Smooth muscle cell (in vitro differentiated cells): ENCODE results near the gene DQX1. TPM values are rescaled to one million over a fixed set of nuclear protein-coding genes. Genes with fewer than 3 reads are reported as not detected.

ENCODE experiments used
- DNase-seq: peaks from one replicate; lab custom pipeline; 2025; ENCODE audit not compliant: unreplicated experiment; lab: John Stamatoyannopoulos, UW
- H2AFZ ChIP-seq: fragments of 200-600 bp; sonication (generic); 2 replicates; pipeline ENCODE4 v1.6.0; 2016; ENCODE audit warnings: antibody characterized with exemption, low read depth, mild to moderate bottlenecking
- H3F3A ChIP-seq: fragments of 200-600 bp; sonication (generic); 2 replicates; pipeline ENCODE4 v1.6.0; 2017; ENCODE audit warnings: antibody characterized with exemption, low read depth
- H3K27ac ChIP-seq: fragments of 200-600 bp; sonication (generic); 2 replicates; pipeline ENCODE4 v1.5.1; 2016; ENCODE audit warnings: low read depth, mild to moderate bottlenecking
- H3K27me3 ChIP-seq: fragments of 200-600 bp; sonication (generic); 2 replicates; pipeline ENCODE4 v1.6.1; 2016; ENCODE audit warnings: low read depth, mild to moderate bottlenecking
- H3K36me3 ChIP-seq: fragments of 200-600 bp; sonication (generic); 2 replicates; pipeline ENCODE4 v1.5.1; 2016; ENCODE audit warnings: low read depth
- H3K4me1 ChIP-seq: fragments of 200-600 bp; sonication (generic); 2 replicates; pipeline ENCODE4 v1.5.1; 2016; ENCODE audit warnings: low read depth
- H3K4me2 ChIP-seq: fragments of 200-600 bp; sonication (generic); 2 replicates; pipeline ENCODE4 v1.6.0; 2016; ENCODE audit warnings: mild to moderate bottlenecking
- H3K4me3 ChIP-seq: fragments of 200-600 bp; sonication (generic); 2 replicates; pipeline ENCODE4 v1.5.1; 2016; ENCODE audit warnings: mild to moderate bottlenecking
- H3K79me2 ChIP-seq: fragments of 200-600 bp; sonication (generic); 2 replicates; pipeline ENCODE4 v1.6.0; 2016; ENCODE audit warnings: low read depth, mild to moderate bottlenecking
- H3K9ac ChIP-seq: fragments of 200-600 bp; sonication (generic); 2 replicates; pipeline ENCODE4 v1.6.0; 2016; ENCODE audit warnings: low read depth
- H3K9me3 ChIP-seq: fragments of 200-600 bp; sonication (generic); replicated peaks from 2 replicates; pipeline ENCODE4 v1.5.1; 2016; ENCODE audit warnings: low read depth
- H4K20me1 ChIP-seq: fragments of 200-600 bp; sonication (generic); 2 replicates; pipeline ENCODE4 v1.6.0; 2016; ENCODE audit warnings: low read depth
- WGBS: methylation state at CpG from one replicate; pipeline ENCODE4 v1.1.7; 2016; ENCODE audit warnings: low lambda C conversion rate; 5-methylcytosine and 5-hydroxymethylcytosine counted together
- polyA plus RNA-seq: library from polyadenylated mRNA; unstranded; fragments of >200 nt; fragmentation: Nextera tagmentation; extraction: Ambion mirVana; gene quantifications from 2 replicates; pipeline ENCODE4 v1.2.1, GENCODE V29; 2016
- total RNA-seq: library from RNA; depleted of rRNA; stranded (reverse); fragments of >200 nt; gene quantifications from 2 replicates; pipeline ENCODE4 v1.2.3, GENCODE V29; 2014
- TF ChIP-seq, protein P1 (sequence below): fragments of 200-600 bp; sonication (generic); IDR thresholded peaks from 2 replicates; pipeline ENCODE4 v1.5.1; 2017; ENCODE audit warnings: borderline replicate concordance, mild to moderate bottlenecking, antibody characterized with exemption; ENCODE audit not compliant: insufficient read depth, poor library complexity, severe bottlenecking

DQX1 gene
- total and polyA plus RNA-seq, 2 experiments from 2014 or later: 0.27 TPM; not detected in 1

- Histone ChIP-seq H2AFZ (peak overlapping the region; percentile 73), H4K20me1 (peaks cover 65% of the 10 kb centered on the region), H3K79me2 (peaks cover 52% of the 10 kb centered on the region), H3K4me3 (peak overlapping the region; percentile 68), H3K4me1 (peaks cover 23% of the 10 kb centered on the region), H3K4me2 (peak overlapping the region; percentile 98), H3K27me3 (no peaks in the 10 kb centered on the region), H3F3A (peaks cover 8% of the 10 kb centered on the region), H3K27ac (peak overlapping the region; percentile 27), H3K36me3 (peaks cover 3% of the 10 kb centered on the region), H3K9ac (no peak overlapping the region), H3K9me3 (no peaks in the 10 kb centered on the region)
- no peak for DNase-seq
- 10% methylated on average over 23 of the region's 26 CpGs for WGBS
- TF ChIP-seq, protein P1, sequence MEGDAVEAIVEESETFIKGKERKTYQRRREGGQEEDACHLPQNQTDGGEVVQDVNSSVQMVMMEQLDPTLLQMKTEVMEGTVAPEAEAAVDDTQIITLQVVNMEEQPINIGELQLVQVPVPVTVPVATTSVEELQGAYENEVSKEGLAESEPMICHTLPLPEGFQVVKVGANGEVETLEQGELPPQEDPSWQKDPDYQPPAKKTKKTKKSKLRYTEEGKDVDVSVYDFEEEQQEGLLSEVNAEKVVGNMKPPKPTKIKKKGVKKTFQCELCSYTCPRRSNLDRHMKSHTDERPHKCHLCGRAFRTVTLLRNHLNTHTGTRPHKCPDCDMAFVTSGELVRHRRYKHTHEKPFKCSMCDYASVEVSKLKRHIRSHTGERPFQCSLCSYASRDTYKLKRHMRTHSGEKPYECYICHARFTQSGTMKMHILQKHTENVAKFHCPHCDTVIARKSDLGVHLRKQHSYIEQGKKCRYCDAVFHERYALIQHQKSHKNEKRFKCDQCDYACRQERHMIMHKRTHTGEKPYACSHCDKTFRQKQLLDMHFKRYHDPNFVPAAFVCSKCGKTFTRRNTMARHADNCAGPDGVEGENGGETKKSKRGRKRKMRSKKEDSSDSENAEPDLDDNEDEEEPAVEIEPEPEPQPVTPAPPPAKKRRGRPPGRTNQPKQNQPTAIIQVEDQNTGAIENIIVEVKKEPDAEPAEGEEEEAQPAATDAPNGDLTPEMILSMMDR: no peak
These were observed 22.4 kb upstream of the DQX1 start for GRCh38 chr2:74548285-74548899.

- no peak for DNase-seq
- Histone ChIP-seq H2AFZ (no peak overlapping the region), H3K4me1 (peaks cover 19% of the 10 kb centered on the region), H3K27me3 (no peaks in the 10 kb centered on the region), H3K9ac (no peak overlapping the region), H4K20me1 (peaks cover 51% of the 10 kb centered on the region), H3K4me2 (no peak overlapping the region), H3K9me3 (no peaks in the 10 kb centered on the region), H3F3A (no peaks in the 10 kb centered on the region), H3K27ac (no peak overlapping the region), H3K79me2 (peaks cover 32% of the 10 kb centered on the region), H3K36me3 (peaks cover 3% of the 10 kb centered on the region), H3K4me3 (no peak overlapping the region)
- TF ChIP-seq, protein P1: no peak
- WGBS: 93% methylated on average over 3 of the region's 3 CpGs
These were observed 20.0 kb upstream of the DQX1 start for GRCh38 chr2:74546004-74546403.

DNA sequence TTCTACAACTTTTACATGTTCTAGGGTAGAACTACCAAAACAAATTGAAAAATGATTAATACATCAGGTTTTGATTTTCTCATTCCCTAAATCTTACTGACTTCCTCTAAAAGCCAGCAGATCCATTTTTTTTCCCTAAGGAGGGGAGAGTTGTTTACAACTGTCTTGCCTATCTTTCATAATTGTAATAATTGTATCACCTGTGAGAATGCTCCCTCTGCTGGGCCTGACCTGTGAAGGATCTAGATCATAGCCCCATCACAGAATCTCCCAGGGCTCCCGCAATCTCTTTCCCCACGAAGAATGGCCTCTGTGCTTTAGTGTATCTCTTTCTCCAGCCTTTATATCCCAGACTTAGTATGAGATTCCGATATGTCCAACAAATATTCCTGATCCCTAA lies 18.6 kb upstream of the DQX1 start:
- Histone ChIP-seq H2AFZ (no peak overlapping the region), H3K27ac (no peak overlapping the region), H3K36me3 (peaks cover 3% of the 10 kb centered on the region), H3K4me2 (no peak overlapping the region), H3K27me3 (no peaks in the 10 kb centered on the region), H3K9me3 (no peaks in the 10 kb centered on the region), H4K20me1 (peaks cover 38% of the 10 kb centered on the region), H3K9ac (no peak overlapping the region), H3K4me3 (no peak overlapping the region), H3K4me1 (peaks cover 13% of the 10 kb centered on the region), H3K79me2 (peaks cover 24% of the 10 kb centered on the region), H3F3A (no peaks in the 10 kb centered on the region)
- DNase-seq: no peak
- WGBS: 92% methylated on average over 3 of the region's 3 CpGs
- TF ChIP-seq, protein P1: no peak

- Histone ChIP-seq H4K20me1 (peaks cover 25% of the 10 kb centered on the region), H3K79me2 (peaks cover 21% of the 10 kb centered on the region), H3F3A (no peaks in the 10 kb centered on the region), H3K4me1 (no peaks in the 10 kb centered on the region), H2AFZ (no peak overlapping the region), H3K27me3 (no peaks in the 10 kb centered on the region), H3K36me3 (peaks cover 3% of the 10 kb centered on the region), H3K9me3 (no peaks in the 10 kb centered on the region), H3K27ac (no peak overlapping the region), H3K4me3 (no peak overlapping the region), H3K4me2 (no peak overlapping the region), H3K9ac (no peak overlapping the region)
- WGBS: 96% methylated on average over 1 of the region's 1 CpG
- TF ChIP-seq, protein P1: no peak
- DNase-seq: no peak
These were observed 16.9 kb upstream of the DQX1 start for GRCh38 chr2:74542978-74543377.
